Measurements from ENCODE around the gene MCTP1. TPM values are rescaled to one million over a fixed set of nuclear protein-coding genes. Genes with fewer than 3 reads are reported as not detected.

The MCTP1 gene
- total RNA-seq, 1 experiment from 2014 or later, result 13.3 TPM

DNA sequence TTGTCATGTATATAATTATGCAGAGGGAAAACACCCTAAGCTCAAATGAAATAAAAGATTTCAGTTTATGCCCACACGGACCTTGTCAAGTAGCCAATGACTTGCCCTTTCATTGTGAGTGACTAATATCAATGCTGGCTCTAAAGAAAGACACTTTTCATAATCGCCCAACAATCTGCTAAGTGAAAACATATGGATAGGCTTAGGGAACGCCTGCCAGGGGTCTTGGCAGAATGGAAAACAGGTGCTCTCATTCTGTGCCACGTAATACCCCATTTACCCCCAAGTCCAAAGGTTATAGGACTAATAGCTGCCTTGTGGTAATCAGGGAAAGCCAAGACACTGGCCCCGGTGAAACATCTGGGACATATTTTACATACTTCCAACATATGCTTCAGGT, 508.7 kb downstream of the MCTP1 start:
- no peak for DNase-seq (ENCODE audit: low read depth in 1 of 2, low spot score in 2 of 2)
- Histone ChIP-seq H3K4me1 (replicated peaks) (no peaks in the 10 kb centered on the region), H3K27ac (no peak overlapping the region), H3K9me3 (replicated peaks) (no peaks in the 10 kb centered on the region), H3K27me3 (replicated peaks) (no peaks in the 10 kb centered on the region), H3K4me3 (no peak overlapping the region), H3K36me3 (no peaks in the 10 kb centered on the region)

DNA sequence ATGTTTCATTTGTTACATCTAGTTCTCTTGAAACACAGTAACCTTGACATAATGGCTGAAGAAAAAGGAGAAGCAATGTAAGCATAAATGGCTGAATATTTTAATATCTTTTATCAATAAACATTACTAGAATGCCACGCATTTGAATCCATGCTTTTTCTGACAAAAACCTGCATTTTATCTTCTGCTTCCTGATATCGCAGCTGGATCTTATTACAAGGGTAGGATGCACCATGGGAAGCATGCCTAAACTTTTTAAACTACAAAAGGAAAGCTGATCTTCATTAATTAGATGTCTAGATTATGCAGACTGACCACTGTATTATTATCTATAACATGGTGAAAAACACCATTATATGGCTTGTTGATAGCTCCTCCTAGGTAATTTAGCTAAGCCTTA, 509.8 kb downstream of the MCTP1 start:
- H3K27ac ChIP-seq, result no peak overlapping the region
- no peaks in the 10 kb centered on the region for H3K9me3 ChIP-seq (replicated peaks)
- no peaks in the 10 kb centered on the region for H3K4me1 ChIP-seq (replicated peaks)
- no peaks in the 10 kb centered on the region for H3K36me3 ChIP-seq
- H3K27me3 ChIP-seq (replicated peaks), result no peaks in the 10 kb centered on the region
- no peak for DNase-seq (ENCODE audit: low read depth in 1 of 2, low spot score in 2 of 2)
- no peak overlapping the region for H3K4me3 ChIP-seq

DNA sequence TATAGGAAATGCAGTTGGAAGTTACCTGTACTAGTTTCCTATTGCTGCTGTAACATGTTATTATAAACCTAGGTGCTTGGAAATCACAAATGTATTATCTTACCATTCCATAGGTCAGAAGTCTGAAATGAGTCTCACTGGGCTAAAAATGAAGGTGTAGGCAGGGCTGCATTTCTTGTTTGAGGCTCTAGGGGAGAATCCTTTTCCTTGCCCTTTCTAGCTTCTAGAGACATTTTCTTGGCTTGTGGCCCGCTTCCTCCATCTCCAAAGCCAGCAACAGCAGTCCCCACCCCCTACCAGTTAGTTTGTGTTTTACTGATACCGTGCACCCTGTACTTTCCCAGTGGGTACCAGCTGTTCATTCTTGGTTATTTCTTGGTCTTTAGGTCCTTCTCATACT, 513.2 kb downstream of the MCTP1 start:
- DNase-seq (ENCODE audit: low read depth in 1 of 2, low spot score in 2 of 2), result no peak
- no peaks in the 10 kb centered on the region for H3K9me3 ChIP-seq (replicated peaks)
- no peak overlapping the region for H3K4me3 ChIP-seq
- no peaks in the 10 kb centered on the region for H3K4me1 ChIP-seq (replicated peaks)
- no peaks in the 10 kb centered on the region for H3K36me3 ChIP-seq
- H3K27me3 ChIP-seq (replicated peaks), result no peaks in the 10 kb centered on the region
- H3K27ac ChIP-seq, result no peak overlapping the region

DNA sequence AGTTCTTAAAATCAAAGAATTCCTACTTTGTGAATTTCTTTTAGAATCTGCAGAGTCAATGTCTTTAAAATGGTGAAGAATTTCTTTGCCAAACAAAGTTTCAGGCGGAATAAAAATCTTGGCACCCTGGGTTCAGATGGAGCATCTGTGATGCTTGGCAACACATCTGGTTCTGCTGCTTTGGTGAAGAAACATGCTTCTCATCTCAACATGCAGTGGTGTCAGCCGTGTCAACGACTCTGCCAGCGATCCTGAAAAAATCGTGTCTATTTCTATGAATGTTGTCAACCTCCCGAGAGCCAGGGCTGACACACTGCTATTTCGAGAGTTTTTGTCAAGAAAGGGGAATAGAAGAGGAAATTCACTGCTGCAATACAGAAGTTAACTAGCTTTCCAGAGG, 514.9 kb downstream of the MCTP1 start:
- H3K27me3 ChIP-seq (replicated peaks), result no peaks in the 10 kb centered on the region

DNA sequence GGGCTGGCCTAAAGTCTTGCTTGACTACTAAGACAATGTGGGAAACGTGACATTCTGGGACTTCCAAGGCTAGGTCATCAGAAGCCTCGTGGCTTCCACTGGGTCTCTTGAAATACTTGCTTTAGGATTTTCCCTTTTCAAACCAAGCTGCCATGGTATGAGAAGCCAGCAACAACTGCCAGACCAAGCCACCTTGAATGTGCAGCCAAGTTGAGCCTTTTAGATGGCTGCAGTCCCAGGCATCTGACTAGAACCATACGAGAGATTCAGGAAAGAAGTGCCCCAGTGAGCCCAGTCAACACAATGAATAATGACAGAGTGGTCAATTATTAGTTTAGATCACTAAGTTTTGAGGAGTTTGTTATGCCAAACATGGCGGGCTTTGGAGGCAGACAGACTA, 523.1 kb downstream of the MCTP1 start:
- Histone ChIP-seq H3K27ac (no peak overlapping the region), H3K4me3 (no peak overlapping the region), H3K9me3 (replicated peaks) (no peaks in the 10 kb centered on the region), H3K27me3 (replicated peaks) (no peaks in the 10 kb centered on the region), H3K4me1 (replicated peaks) (no peaks in the 10 kb centered on the region), H3K36me3 (no peaks in the 10 kb centered on the region)
- no peak for DNase-seq (ENCODE audit: low read depth in 1 of 2, low spot score in 2 of 2)

More for the DNA sequence above, 514.9 kb downstream of the MCTP1 start:
- Histone ChIP-seq H3K4me1 (replicated peaks) (no peaks in the 10 kb centered on the region), H3K9me3 (replicated peaks) (no peaks in the 10 kb centered on the region), H3K4me3 (no peak overlapping the region), H3K36me3 (no peaks in the 10 kb centered on the region), H3K27ac (no peak overlapping the region)
- DNase-seq (ENCODE audit: low read depth in 1 of 2, low spot score in 2 of 2), result no peak

DNA sequence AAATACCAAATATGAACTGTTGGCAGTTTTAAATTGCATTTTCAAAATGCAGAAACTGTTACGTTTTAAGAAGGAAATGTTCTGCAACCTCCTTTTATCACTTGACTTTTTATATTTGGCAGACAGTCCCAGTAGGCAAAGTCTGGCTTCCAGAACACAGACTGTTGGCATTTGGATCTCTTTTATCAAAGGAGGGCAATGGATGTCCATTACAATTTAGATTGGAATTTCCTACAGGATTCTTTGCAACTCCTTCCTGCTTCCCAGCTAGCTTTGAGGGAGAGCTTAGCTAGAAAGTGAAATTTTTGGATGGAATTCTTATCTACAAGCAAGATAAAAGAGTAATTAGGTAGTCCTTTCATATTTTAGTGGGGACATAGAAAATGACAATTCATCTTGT, 523.8 kb downstream of the MCTP1 start:
- Histone ChIP-seq H3K27ac (no peak overlapping the region), H3K27me3 (replicated peaks) (no peaks in the 10 kb centered on the region), H3K4me1 (replicated peaks) (no peaks in the 10 kb centered on the region), H3K36me3 (no peaks in the 10 kb centered on the region), H3K9me3 (replicated peaks) (no peaks in the 10 kb centered on the region), H3K4me3 (no peak overlapping the region)
- DNase-seq (ENCODE audit: low read depth in 1 of 2, low spot score in 2 of 2), result no peak

DNA sequence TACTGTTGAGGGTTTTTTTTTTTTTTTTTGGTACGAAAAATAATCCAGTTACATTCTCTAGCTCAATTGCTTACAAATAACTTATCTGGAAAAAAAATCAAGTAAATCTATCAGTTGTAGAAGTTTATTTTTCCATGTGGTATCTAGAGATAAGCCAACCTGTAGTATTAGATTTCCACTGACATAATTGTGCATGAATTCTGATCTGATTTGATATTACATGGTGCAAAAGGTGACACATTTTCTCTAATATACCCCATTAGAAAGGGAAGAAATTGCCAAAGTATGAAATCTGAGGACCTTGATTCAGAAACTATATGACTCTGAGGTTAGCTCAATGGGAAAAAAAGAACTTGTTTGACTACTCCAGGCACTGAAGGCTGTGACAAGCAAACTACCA, 524.9 kb downstream of the MCTP1 start:
- Histone ChIP-seq H3K4me1 (replicated peaks) (no peaks in the 10 kb centered on the region), H3K4me3 (no peak overlapping the region), H3K9me3 (replicated peaks) (no peaks in the 10 kb centered on the region), H3K36me3 (no peaks in the 10 kb centered on the region), H3K27me3 (replicated peaks) (no peaks in the 10 kb centered on the region), H3K27ac (no peak overlapping the region)
- no peak for DNase-seq (ENCODE audit: low read depth in 1 of 2, low spot score in 2 of 2)

DNA sequence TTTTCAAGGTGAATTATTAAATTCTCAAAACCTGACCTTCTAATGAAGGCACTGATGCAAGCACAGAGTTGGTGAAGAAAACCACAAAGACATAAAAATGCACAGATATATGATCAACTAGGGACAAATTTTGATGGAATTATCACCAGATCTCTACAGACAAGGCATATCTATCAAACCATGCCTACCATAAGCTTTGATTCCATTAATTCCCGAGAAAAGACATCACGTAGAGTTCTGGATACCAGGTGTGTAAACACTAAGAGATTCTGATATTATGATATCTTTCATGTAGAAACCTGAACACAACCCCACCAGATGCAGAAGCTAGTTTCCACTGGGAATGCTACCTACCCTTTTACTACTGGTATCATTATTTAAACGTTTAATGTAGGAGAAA, 525.9 kb downstream of the MCTP1 start:
- no peaks in the 10 kb centered on the region for H3K27me3 ChIP-seq (replicated peaks)
- H3K36me3 ChIP-seq, result no peaks in the 10 kb centered on the region
- no peaks in the 10 kb centered on the region for H3K9me3 ChIP-seq (replicated peaks)
- H3K4me1 ChIP-seq (replicated peaks), result no peaks in the 10 kb centered on the region
- DNase-seq (ENCODE audit: low read depth in 1 of 2, low spot score in 2 of 2), result no peak
- H3K4me3 ChIP-seq, result no peak overlapping the region
- no peak overlapping the region for H3K27ac ChIP-seq

DNA sequence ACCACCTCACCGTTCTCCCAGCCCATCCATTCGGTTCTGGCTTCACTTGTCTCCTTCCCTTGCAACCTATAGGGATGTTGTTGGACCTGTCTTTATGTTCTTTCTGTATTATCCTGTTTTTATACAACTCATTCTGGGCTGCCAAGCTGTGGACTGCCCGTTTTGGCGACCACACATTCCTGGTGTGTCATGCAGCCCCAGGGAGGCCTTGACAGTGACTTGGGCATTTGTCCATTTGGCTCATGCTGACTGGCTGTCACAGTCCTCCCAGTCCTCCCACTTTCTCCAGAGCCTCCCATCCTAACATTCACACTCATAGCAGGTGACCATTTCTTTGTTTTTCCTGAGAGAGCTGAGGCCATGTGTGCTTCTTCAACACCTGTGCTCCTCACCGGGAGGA, 530.1 kb downstream of the MCTP1 start:
- Histone ChIP-seq H3K4me1 (replicated peaks) (no peaks in the 10 kb centered on the region), H3K4me3 (no peak overlapping the region), H3K9me3 (replicated peaks) (no peaks in the 10 kb centered on the region), H3K27ac (no peak overlapping the region), H3K36me3 (no peaks in the 10 kb centered on the region), H3K27me3 (replicated peaks) (no peaks in the 10 kb centered on the region)
- DNase-seq (ENCODE audit: low read depth in 1 of 2, low spot score in 2 of 2), result no peak

DNA sequence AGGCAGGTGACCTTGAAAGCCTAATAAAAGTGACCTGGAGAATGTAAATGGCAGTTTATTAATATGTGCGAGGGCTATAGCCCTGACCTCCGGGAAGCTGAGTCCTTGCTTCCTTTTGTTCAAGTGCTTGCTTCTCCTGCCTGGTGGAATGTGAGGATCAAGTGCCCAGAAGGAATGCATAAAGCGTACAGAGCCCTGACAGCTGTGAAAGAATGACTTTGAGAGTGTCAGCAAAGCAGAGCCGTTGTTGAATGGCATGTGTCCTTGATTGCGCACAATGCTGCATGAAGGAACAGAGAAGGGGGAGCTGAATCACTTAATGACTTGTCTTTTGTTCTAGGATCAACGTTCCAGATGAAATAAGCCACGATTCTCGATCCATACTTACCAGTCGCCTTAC, 533.4 kb downstream of the MCTP1 start:
- Histone ChIP-seq H3K4me3 (no peak overlapping the region), H3K27ac (no peak overlapping the region), H3K36me3 (no peaks in the 10 kb centered on the region), H3K4me1 (replicated peaks) (no peaks in the 10 kb centered on the region), H3K27me3 (replicated peaks) (no peaks in the 10 kb centered on the region), H3K9me3 (replicated peaks) (no peaks in the 10 kb centered on the region)
- DNase-seq (ENCODE audit: low read depth in 1 of 2, low spot score in 2 of 2), result no peak

DNA sequence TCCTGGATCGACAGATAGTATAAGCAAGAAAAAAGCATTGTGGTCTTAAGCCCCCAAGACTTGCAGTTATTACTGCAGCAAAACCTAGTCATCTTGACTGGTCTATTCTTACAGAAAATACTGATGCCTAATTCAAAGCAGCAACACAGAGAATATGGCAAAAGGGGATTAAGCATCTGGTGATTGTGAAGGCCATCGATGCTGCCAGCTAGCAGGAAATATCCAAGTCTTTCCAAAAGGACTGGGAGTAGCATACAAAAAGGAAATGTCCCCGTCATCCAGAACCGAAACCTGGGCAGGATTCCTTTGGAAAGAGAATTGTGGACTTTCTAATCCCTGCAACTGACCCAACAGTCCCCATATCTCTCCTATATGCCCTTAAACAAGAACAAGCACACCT, 534.2 kb downstream of the MCTP1 start:
- Histone ChIP-seq H3K4me1 (replicated peaks) (0 out of 2 replicates have a peak, but pooled peaks cover 6% of the 10 kb centered on the region), H3K36me3 (no peaks in the 10 kb centered on the region), H3K9me3 (replicated peaks) (no peaks in the 10 kb centered on the region), H3K4me3 (no peak overlapping the region), H3K27me3 (replicated peaks) (no peaks in the 10 kb centered on the region), H3K27ac (no peak overlapping the region)
- no peak for DNase-seq (ENCODE audit: low read depth in 1 of 2, low spot score in 2 of 2)

DNA sequence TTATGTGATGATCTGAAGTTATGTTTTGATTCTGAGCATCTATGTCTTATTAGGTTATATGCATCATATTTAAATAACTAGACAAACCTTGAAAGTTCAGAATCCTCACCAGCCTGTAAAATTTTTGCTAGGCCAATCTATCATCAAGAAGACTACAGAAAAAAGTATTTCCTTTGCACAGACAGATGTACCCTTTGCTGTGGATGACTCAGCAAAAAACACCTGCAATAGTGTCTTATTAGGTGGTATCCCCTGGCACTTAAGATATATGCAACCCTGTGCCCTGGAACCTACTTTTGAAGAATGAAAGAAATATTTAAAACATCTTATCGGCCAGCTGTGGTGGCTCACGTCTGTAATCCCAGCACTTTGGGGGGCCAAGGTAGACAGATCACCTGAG, 535.9 kb downstream of the MCTP1 start:
- H3K36me3 ChIP-seq, result no peaks in the 10 kb centered on the region
- H3K4me3 ChIP-seq, result no peak overlapping the region
- no peak overlapping the region for H3K27ac ChIP-seq
- no peaks in the 10 kb centered on the region for H3K9me3 ChIP-seq (replicated peaks)
- H3K27me3 ChIP-seq (replicated peaks), result no peaks in the 10 kb centered on the region
- no peak for DNase-seq (ENCODE audit: low read depth in 1 of 2, low spot score in 2 of 2)
- H3K4me1 ChIP-seq (replicated peaks), result 0 out of 2 replicates have a peak, but pooled peaks cover 7% of the 10 kb centered on the region

DNA sequence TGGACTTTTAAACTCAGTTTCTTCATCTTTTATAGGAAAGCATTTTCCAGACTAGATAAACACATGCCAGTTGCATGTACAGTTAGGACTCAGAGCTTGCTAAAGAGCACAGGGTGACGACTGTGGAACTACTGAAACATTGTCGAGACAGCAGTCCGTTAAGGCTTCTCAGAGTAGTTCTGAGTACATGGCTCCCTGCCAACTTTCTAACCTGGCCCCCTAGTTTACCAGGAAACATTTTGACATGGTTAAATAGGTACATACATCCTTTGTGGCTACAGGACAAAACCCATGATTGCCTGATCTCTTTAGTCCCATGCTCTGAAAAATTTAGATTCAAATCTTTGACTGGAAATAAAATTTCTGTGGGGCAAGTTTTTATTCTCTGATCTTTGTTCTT, 536.7 kb downstream of the MCTP1 start:
- DNase-seq (ENCODE audit: low read depth in 1 of 2, low spot score in 2 of 2), result no peak
- Histone ChIP-seq H3K27ac (no peak overlapping the region), H3K27me3 (replicated peaks) (no peaks in the 10 kb centered on the region), H3K4me3 (no peak overlapping the region), H3K9me3 (replicated peaks) (no peaks in the 10 kb centered on the region), H3K4me1 (replicated peaks) (0 out of 2 replicates have a peak, but pooled peaks cover 7% of the 10 kb centered on the region), H3K36me3 (no peaks in the 10 kb centered on the region)

DNA sequence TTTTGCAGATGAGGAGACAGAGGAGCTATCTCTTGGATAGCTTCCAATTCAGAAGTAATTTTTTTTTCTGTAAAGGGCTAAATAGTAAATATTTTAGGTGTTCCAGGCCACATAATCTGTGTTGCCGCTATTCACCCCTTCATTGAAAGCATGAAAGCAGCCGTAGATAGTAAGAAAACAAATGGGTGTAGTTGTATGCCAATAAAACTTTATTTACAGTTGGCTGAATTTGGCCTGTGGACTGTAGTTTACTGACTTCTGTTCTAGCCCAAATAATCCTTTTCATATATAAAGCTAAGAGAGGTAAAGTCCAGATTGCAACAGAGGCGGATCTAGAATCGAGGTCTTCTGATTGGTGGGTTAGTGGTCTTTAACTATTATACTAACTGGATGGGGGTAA, 537.5 kb downstream of the MCTP1 start:
- Histone ChIP-seq H3K4me3 (no peak overlapping the region), H3K27ac (no peak overlapping the region), H3K36me3 (no peaks in the 10 kb centered on the region), H3K27me3 (replicated peaks) (no peaks in the 10 kb centered on the region), H3K4me1 (replicated peaks) (0 out of 2 replicates have a peak, but pooled peaks cover 7% of the 10 kb centered on the region), H3K9me3 (replicated peaks) (no peaks in the 10 kb centered on the region)
- no peak for DNase-seq (ENCODE audit: low read depth in 1 of 2, low spot score in 2 of 2)

DNA sequence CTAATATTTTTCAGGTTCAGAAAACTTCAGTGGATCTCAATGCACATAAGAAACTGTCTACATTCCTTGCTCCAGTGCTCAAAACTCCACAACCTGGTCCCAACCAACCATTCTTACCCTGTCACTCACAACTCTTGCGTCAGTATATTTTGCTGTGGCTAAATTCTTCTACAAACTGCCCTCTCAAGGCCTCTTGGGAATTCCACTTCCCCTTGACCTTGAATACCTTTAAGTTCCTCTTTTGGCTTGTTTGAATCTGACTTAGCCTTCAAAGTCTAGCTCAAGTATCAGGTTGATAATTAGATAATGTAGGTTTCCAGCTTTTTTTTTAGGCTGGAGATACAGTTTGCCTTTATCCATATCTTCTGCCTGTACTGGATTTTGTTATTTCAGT, 538.2 kb downstream of the MCTP1 start:
- Histone ChIP-seq H3K4me3 (no peak overlapping the region), H3K27ac (no peak overlapping the region), H3K27me3 (replicated peaks) (no peaks in the 10 kb centered on the region), H3K4me1 (replicated peaks) (0 out of 2 replicates have a peak, but pooled peaks cover 7% of the 10 kb centered on the region), H3K9me3 (replicated peaks) (no peaks in the 10 kb centered on the region), H3K36me3 (no peaks in the 10 kb centered on the region)
- no peak for DNase-seq (ENCODE audit: low read depth in 1 of 2, low spot score in 2 of 2)
